NCI-H2196 treated with DMSO at 0.1 percent for 48 hours (cell line): ENCODE results near the gene CCDC188.

Source experiments
- DNase-seq: peaks from one replicate; lab custom pipeline; 2025; ENCODE audit not compliant: unreplicated experiment; lab: John Stamatoyannopoulos, UW

The CCDC188 gene

GRCh38 chr22:20150381-20151275 is at the start of gene CCDC188:
CCDC188 (minus strand) TSS chr22:20151055; CDS start chr22:20150986, 69 bp downstream.
- no peak for DNase-seq

- DNase-seq: no peak
Measured at GRCh38 chr22:20199906-20200305, 49.1 kb upstream of the CCDC188 start.

- no peak for DNase-seq
Measured at GRCh38 chr22:20199413-20199842, 48.6 kb upstream of the CCDC188 start.

DNA sequence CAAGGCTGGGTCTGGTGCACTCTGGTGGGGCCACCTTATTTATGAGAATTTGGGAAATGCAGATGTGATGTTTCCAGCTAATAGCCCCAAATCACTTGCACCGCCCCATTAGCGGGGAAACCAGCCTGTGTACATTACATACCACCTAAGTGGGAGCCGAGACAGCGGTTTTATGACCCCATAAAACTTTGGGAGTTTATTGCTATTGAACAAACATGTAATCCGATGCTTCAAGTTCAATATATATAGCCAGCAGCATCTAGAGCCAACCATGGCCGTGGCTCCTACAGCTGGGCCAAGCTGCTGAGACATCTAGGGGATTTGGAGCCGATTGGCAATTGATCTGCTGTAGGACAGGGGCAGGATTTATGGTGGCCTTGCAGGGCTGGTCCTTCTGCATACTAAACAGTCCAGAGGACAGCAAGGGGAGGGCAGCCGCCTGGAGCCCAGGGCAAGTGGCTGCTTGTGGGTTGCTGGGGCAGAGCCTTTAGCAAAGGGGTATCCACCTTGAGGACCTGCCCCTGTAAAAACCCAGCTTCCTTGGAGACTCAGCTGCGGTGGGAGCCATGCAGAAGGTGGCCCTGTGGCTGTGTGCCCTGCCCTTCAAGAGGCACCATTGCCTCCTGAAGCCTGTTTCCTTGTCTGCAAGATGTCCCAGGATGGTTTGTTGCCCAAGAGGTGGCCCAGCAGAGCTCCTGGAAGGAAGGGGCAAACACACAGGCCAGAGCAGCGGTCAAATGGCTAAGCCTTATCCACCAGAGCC is 47.9 kb upstream of the CCDC188 start:
- DNase-seq: no peak

GRCh38 chr22:20197407-20198030 is 46.7 kb upstream of the CCDC188 start:
- no peak for DNase-seq

GRCh38 chr22:20196094-20196842 is 45.4 kb upstream of the CCDC188 start:
- no peak for DNase-seq

DNA sequence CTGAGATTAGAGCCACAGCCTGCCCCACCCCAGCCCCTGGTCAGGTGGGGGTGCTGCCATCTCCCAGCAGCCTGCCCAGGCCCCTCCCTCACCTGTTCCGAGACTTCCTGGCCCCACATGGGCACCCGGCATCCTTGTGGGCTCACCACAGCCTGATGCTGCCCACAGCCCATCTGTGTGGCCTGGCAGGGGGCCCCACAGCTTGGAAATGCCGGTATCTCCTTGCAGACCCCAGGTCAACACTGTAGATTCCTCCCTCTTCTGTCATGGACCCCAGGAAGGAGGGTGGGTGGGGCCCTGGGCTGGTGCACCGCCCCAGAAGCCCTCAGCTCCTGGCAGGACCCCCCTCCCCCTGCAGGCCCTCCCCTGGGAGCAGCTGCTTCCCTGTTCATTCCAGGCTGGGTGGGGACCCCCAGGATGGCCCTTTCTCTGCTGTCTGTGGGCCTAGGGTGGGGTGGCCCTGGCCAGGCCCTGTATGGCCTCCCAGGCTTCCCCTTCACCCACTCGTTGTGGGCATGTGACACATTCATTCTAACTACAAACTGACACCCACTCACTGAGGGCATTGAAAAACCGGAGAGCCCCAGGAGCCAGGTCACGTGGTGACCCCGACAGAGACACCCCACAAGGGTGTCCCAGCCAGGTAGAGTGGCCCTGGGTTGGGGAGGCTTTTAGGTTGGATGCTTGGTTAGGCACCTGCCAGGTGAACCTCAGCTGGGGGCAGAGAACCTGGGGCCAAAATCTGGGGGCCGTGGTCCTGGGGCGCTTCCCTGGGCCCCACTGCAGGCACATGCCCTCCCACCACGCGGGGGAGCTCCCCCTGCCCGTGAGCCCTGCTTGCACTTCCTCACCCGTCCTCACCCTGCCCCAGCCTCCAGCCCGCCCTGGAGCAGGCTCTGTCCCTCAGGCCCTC is 44.1 kb upstream of the CCDC188 start:
- DNase-seq: no peak

DNA sequence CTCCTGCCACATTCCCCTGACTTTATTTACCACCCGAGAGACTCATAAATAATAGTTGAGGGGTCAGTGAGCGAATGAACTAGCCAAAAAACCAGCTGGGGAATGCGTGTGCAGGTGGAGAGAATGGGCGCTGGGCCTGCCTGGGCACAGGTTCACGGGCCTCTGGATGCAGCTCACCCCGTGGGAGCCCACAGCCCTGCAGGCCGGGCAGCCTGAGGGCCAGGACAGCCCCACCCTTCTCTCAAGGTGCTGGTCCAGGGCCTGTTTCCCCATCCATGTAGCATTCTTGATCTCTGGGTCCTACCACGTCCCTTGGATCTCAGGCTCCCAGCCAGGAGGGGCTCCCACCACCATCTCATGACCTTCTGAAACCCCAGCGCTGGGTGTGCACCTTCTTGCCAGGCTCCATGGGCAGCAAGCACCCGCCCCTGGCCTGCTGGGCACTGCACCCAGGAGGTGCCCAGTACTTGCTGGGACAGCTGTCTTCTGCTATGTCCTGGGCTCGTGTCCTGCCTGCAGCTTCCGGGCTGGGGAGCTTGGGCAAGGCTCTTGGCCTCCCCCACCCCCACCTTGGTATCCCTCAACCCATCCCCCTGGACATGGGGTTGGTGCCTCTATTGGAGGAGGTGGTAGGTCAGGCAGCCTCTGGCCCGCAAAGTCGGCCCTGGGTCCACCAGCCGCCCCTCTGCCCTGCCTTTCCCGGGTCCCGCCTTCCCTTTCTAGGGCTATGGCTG is 43.1 kb upstream of the CCDC188 start:
- no peak for DNase-seq

DNA sequence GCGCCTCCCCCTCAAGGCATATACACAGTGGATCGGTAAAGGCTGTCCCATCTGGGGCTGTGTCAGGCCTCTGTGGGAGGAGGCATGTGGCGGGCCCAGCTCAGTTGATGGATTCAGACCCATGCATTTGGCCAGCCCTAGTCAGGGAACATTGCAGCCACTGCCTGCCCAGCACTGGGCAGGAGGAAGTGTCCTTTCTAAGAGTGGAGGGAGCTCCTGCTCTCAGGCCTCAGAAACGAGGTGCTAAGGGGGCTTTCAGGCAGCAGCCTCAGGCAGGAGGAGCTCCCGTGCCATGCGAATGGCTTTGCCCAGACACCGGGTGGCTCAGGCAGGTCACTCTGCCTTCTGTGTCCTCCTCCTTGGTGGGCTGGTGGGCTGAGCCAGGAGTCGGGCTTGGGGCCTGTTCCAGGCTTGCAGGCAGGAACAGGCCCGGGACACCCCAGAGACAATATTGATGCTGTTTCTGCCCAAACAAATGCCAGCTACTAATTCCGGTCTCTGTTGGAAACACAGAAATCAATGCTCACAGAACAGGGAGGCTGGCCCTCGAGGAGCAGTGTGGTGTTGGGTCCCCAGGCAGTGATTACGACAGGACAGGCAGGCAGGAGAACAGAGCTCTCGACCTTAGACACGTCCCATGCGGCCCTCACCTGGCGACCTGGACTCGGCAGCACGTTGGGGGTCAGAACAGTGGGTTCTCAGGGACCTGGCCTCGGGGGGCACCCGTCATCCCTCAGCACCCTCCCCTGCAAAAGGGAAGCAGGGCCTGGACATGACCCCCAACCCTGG is 42.3 kb upstream of the CCDC188 start:
- DNase-seq: no peak

GRCh38 chr22:20192293-20192971 is 41.6 kb upstream of the CCDC188 start:
- no peak for DNase-seq

DNA sequence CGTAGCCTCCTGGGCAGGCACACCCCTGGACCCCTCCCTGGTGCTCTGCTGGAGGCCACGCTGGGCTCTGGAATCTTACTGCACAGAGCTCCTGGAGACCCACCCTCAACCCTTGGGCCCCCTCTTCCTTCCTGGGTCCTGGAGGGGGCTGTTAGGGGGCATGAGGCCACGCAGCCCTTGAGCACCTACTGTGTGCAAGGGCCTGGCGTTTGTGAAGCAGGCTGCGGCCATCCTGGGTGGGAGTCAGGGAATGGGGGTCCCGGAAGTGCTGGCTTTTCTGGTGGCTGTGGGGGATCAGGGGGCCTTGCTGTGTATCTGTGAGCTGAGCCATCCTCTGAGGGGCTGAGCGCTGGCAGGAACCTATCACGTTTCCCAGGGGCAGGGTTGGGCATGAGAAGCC is 40.9 kb upstream of the CCDC188 start:
- no peak for DNase-seq

- no peak for DNase-seq
Measured at GRCh38 chr22:20191000-20191515, 40.2 kb upstream of the CCDC188 start.

GRCh38 chr22:20188567-20188877 is 37.7 kb upstream of the CCDC188 start:
- DNase-seq: no peak

GRCh38 chr22:20187777-20188566 is 37.1 kb upstream of the CCDC188 start:
- no peak for DNase-seq

DNA sequence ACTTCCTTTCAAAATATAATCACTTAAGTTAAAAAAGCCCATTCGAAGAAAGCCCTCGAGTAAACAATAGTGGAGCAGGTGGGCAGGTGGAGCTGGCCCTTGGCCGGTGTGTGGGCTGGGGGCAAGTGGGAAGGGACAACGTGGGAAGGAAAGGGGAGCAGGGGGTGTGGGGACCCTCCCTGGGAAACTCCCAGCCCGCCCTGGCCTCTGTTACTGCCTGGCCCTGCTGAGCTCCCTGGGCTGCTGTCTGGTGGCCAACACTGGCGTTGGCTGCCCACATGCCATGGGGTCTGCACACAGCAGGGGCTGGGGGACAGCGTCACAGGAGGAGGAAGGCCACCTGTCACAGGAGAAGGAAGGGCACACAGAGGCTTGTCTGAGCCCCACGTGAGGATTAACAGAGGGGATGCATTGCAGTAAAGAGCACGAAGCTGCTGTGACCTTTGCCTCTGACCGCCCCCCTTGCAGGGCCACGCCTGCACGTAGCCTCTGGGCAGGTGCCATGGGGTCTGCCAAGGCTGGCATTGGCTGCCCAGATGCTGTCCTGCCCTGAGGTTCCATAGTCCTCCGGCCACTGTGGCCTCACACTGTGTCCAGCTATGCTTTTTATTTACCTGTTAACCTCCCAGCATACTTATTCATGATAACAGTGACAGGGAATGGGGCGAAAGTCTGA is 36.2 kb upstream of the CCDC188 start:
- DNase-seq: no peak

- DNase-seq: no peak
Measured at GRCh38 chr22:20186183-20186870, 35.5 kb upstream of the CCDC188 start.
